Astrocyte (in vitro differentiated cells and primary cell): ENCODE measurements around the gene KLHDC9. TPM values are rescaled to one million over a fixed set of nuclear protein-coding genes. Genes with fewer than 3 reads are reported as not detected.

Experiments used
- DNase-seq: peaks from one replicate; pipeline ENCODE4 v3.0.0-alpha.2; 2010; ENCODE audit warnings: low read depth
- FAIRE-seq: peaks from 2 replicates; lab custom pipeline; 2011; peaks lifted over from hg19 to GRCh38; lab: Jason Lieb, UNC
- H2AFZ ChIP-seq: 2 replicates; pipeline ENCODE4 v1.6.0; 2012; ENCODE audit warnings: low read depth, low read length, inconsistent platforms
- H3K27ac ChIP-seq: 2 replicates; pipeline ENCODE4 v1.5.1; 2011; ENCODE audit warnings: low read depth, low read length, inconsistent platforms
- H3K27me3 ChIP-seq: 2 replicates; pipeline ENCODE4 v1.6.0; 2011; ENCODE audit warnings: low read length, inconsistent platforms; ENCODE audit not compliant: insufficient read depth
- H3K36me3 ChIP-seq: 2 replicates; pipeline ENCODE4 v1.5.1; 2011; ENCODE audit warnings: low read length, inconsistent platforms; ENCODE audit not compliant: insufficient read depth
- H3K4me1 ChIP-seq: 2 replicates; pipeline ENCODE4 v1.5.1; 2011; ENCODE audit warnings: low read length, inconsistent platforms; ENCODE audit not compliant: insufficient read depth
- H3K4me2 ChIP-seq: 2 replicates; pipeline ENCODE4 v1.6.0; 2012; ENCODE audit warnings: low read length, inconsistent platforms
- H3K4me3 ChIP-seq: 2 replicates; pipeline ENCODE4 v1.5.1; 2011; ENCODE audit warnings: low read depth, mild to moderate bottlenecking, low read length, inconsistent platforms; ENCODE audit not compliant: insufficient read depth
- H3K79me2 ChIP-seq: 2 replicates; pipeline ENCODE4 v1.6.0; 2012; ENCODE audit warnings: mild to moderate bottlenecking, low read length, inconsistent platforms; ENCODE audit not compliant: insufficient read depth
- H3K9ac ChIP-seq: 2 replicates; pipeline ENCODE4 v1.6.0; 2012; ENCODE audit warnings: mild to moderate bottlenecking, low read length, inconsistent platforms
- H3K9me3 ChIP-seq: 2 replicates; pipeline ENCODE4 v1.5.1; 2012; ENCODE audit warnings: low read depth, mild to moderate bottlenecking, low read length, inconsistent platforms; ENCODE audit not compliant: insufficient read depth
- H4K20me1 ChIP-seq: 2 replicates; pipeline ENCODE4 v1.6.0; 2012; ENCODE audit warnings: low read length, inconsistent platforms; ENCODE audit not compliant: insufficient read depth
- H3K27ac Mint-ChIP-seq: one replicate; pipeline ENCODE4 v1.8.0; 2021; ENCODE audit warnings: mild to moderate bottlenecking, mixed read lengths; ENCODE audit not compliant: unreplicated experiment
- H3K27me3 Mint-ChIP-seq: one replicate; pipeline ENCODE4 v1.8.0; 2021; ENCODE audit warnings: low read depth, mixed read lengths; ENCODE audit not compliant: unreplicated experiment
- H3K36me3 Mint-ChIP-seq: one replicate; pipeline ENCODE4 v1.8.0; 2021; ENCODE audit warnings: low read depth, mixed read lengths; ENCODE audit not compliant: unreplicated experiment
- H3K4me1 Mint-ChIP-seq: one replicate; pipeline ENCODE4 v1.8.0; 2021; ENCODE audit warnings: low read depth, mixed read lengths; ENCODE audit not compliant: unreplicated experiment
- H3K4me3 Mint-ChIP-seq: one replicate; pipeline ENCODE4 v1.8.0; 2021; ENCODE audit warnings: mild to moderate bottlenecking, moderate library complexity, mixed read lengths; ENCODE audit not compliant: unreplicated experiment
- H3K9me3 Mint-ChIP-seq: one replicate; pipeline ENCODE4 v1.8.0; 2021; ENCODE audit warnings: mild to moderate bottlenecking, mixed read lengths; ENCODE audit not compliant: unreplicated experiment
- EZH2 ChIP-seq: IDR thresholded peaks from 2 replicates; pipeline ENCODE4 v1.6.1; 2012; ENCODE audit warnings: mild to moderate bottlenecking, low read length, inconsistent platforms; ENCODE audit not compliant: insufficient read depth
- total RNA-seq: library from RNA; stranded (reverse); gene quantifications from 2 replicates; pipeline ENCODE4 v1.2.1, GENCODE V29; 2021
- TF ChIP-seq, protein P1 (sequence below): IDR thresholded peaks from 2 replicates; pipeline ENCODE4 v1.5.1; 2011; ENCODE audit warnings: low read depth, mild to moderate bottlenecking, inconsistent platforms, low read length, moderate library complexity; ENCODE audit not compliant: insufficient read depth

The KLHDC9 gene
- total RNA-seq, 1 donor from 2014 or later: 1.5 TPM

- DNase-seq (no peak), FAIRE-seq (no peak)
- no peak overlapping the region for H3K4me2 ChIP-seq
- H3K4me1 ChIP-seq: peaks cover 24% of the 10 kb centered on the region
- no peaks in the 10 kb centered on the region for H3K79me2 ChIP-seq
- H2AFZ ChIP-seq: no peak overlapping the region
- no peaks in the 10 kb centered on the region for H3K27me3 Mint-ChIP-seq
- H3K4me3 Mint-ChIP-seq: peak overlapping the region; percentile 55
- H3K36me3 Mint-ChIP-seq: no peaks in the 10 kb centered on the region
- peaks cover 7% of the 10 kb centered on the region for H3K9me3 Mint-ChIP-seq
- no peaks in the 10 kb centered on the region for H3K27me3 ChIP-seq
- TF ChIP-seq EZH2: no peak
- H3K27ac Mint-ChIP-seq: peak overlapping the region; percentile 94
- no peak overlapping the region for H3K4me3 ChIP-seq
- no peak overlapping the region for H3K27ac ChIP-seq
- H4K20me1 ChIP-seq: no peaks in the 10 kb centered on the region
- peaks cover 42% of the 10 kb centered on the region for H3K4me1 Mint-ChIP-seq
- H3K9ac ChIP-seq: no peak overlapping the region
- H3K9me3 ChIP-seq: no peaks in the 10 kb centered on the region
- H3K36me3 ChIP-seq: no peaks in the 10 kb centered on the region
Observed at GRCh38 chr1:161079436-161080110, 18.6 kb upstream of the KLHDC9 start.

GRCh38 chr1:161080441-161081405, 17.4 kb upstream of the KLHDC9 start:
- DNase-seq (peak; percentile 65), FAIRE-seq (no peak)
- H3K4me3 Mint-ChIP-seq: peak overlapping the region; percentile 55
- Histone ChIP-seq H3K36me3 (no peaks in the 10 kb centered on the region), H3K9me3 (no peaks in the 10 kb centered on the region), H4K20me1 (no peaks in the 10 kb centered on the region), H3K27me3 (no peaks in the 10 kb centered on the region), H2AFZ (no peak overlapping the region), H3K9ac (no peak overlapping the region), H3K4me2 (peak overlapping the region; percentile 4), H3K4me3 (no peak overlapping the region), H3K27ac (no peak overlapping the region), H3K4me1 (peaks cover 34% of the 10 kb centered on the region), H3K79me2 (no peaks in the 10 kb centered on the region)
- TF ChIP-seq, protein P1, sequence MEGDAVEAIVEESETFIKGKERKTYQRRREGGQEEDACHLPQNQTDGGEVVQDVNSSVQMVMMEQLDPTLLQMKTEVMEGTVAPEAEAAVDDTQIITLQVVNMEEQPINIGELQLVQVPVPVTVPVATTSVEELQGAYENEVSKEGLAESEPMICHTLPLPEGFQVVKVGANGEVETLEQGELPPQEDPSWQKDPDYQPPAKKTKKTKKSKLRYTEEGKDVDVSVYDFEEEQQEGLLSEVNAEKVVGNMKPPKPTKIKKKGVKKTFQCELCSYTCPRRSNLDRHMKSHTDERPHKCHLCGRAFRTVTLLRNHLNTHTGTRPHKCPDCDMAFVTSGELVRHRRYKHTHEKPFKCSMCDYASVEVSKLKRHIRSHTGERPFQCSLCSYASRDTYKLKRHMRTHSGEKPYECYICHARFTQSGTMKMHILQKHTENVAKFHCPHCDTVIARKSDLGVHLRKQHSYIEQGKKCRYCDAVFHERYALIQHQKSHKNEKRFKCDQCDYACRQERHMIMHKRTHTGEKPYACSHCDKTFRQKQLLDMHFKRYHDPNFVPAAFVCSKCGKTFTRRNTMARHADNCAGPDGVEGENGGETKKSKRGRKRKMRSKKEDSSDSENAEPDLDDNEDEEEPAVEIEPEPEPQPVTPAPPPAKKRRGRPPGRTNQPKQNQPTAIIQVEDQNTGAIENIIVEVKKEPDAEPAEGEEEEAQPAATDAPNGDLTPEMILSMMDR: no peak
- no peak for TF ChIP-seq EZH2
- peaks cover 7% of the 10 kb centered on the region for H3K9me3 Mint-ChIP-seq
- peaks cover 48% of the 10 kb centered on the region for H3K4me1 Mint-ChIP-seq
- H3K27ac Mint-ChIP-seq: peak overlapping the region; percentile 94
- no peaks in the 10 kb centered on the region for H3K36me3 Mint-ChIP-seq
- no peaks in the 10 kb centered on the region for H3K27me3 Mint-ChIP-seq

DNA sequence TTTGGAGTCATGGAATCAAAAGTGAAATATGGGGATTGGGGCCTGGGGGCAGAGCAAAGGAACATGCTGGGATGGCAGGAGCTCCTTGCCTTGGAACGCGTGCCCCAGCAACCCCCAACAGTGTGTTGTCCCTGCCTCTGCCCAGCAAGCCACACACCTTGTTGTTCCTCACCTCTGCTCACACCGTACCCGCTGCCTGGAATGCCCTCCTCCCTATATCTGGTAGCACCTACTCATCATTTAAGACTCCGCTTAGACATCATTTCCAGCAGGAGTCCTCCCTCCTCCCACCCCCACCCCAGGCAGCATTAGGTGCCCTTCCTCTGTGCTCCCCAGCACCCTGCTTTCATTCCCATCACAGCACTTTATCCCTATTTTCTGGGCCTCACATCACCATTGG, 16.6 kb upstream of the KLHDC9 start:
- H3K4me2 ChIP-seq: no peak overlapping the region

More for the DNA sequence above, 16.6 kb upstream of the KLHDC9 start:
- Mint-ChIP-seq H3K9me3 (peaks cover 6% of the 10 kb centered on the region), H3K27me3 (no peaks in the 10 kb centered on the region), H3K36me3 (no peaks in the 10 kb centered on the region), H3K27ac (peak overlapping the region; percentile 94), H3K4me1 (peaks cover 54% of the 10 kb centered on the region), H3K4me3 (no peak overlapping the region)
- Histone ChIP-seq H2AFZ (no peak overlapping the region), H4K20me1 (no peaks in the 10 kb centered on the region), H3K27ac (no peak overlapping the region), H3K9ac (no peak overlapping the region), H3K4me3 (no peak overlapping the region), H3K36me3 (no peaks in the 10 kb centered on the region), H3K79me2 (no peaks in the 10 kb centered on the region), H3K27me3 (no peaks in the 10 kb centered on the region), H3K4me1 (peaks cover 35% of the 10 kb centered on the region), H3K9me3 (no peaks in the 10 kb centered on the region)
- no peak for DNase-seq
- TF ChIP-seq, protein P1: no peak
- no peak for TF ChIP-seq EZH2
- no peak for FAIRE-seq
